SU-DHL-6 (cell line): ENCODE data around the gene TEX101.

ENCODE experiments used
- H2AFZ ChIP-seq: fragments of 200-600 bp; sonication (generic); 2 replicates; pipeline ENCODE4 v1.6.1; 2014; ENCODE audit warnings: low read depth, mild to moderate bottlenecking, moderate library complexity, mixed read lengths, antibody characterized with exemption, low read length; ENCODE audit not compliant: severe bottlenecking
- H3F3A ChIP-seq: fragments of 200-600 bp; shearing (Covaris generic); 2 replicates; pipeline ENCODE4 v1.6.0; 2016; ENCODE audit warnings: antibody characterized with exemption, mild to moderate bottlenecking; ENCODE audit not compliant: insufficient read depth
- H3K27ac ChIP-seq: fragments of 200-600 bp; sonication (generic); 2 replicates; pipeline ENCODE4 v1.5.1; 2016; ENCODE audit warnings: low read depth, mild to moderate bottlenecking, low read length, moderate library complexity, mixed read lengths
- H3K27me3 ChIP-seq: fragments of 200-600 bp; sonication (generic), shearing (Covaris generic); 2 replicates; pipeline ENCODE4 v1.6.0; 2014; ENCODE audit warnings: mild to moderate bottlenecking, low read length
- H3K36me3 ChIP-seq: fragments of 200-600 bp; sonication (generic); 2 replicates; pipeline ENCODE4 v1.6.1; 2014; ENCODE audit warnings: mild to moderate bottlenecking, low read length, mixed read lengths
- H3K4me2 ChIP-seq: fragments of 300-600, 200-600 bp; shearing (Covaris generic), sonication (generic); 2 replicates; pipeline ENCODE4 v1.6.0; 2014; ENCODE audit warnings: low read length, low read depth, mild to moderate bottlenecking; ENCODE audit not compliant: poor library complexity, severe bottlenecking
- H3K4me3 ChIP-seq: fragments of 200-600 bp; sonication (generic); 2 replicates; pipeline ENCODE4 v1.5.1; 2014; ENCODE audit warnings: antibody characterized with exemption, low read length, mild to moderate bottlenecking, mixed read lengths; ENCODE audit not compliant: insufficient read depth, poor library complexity, severe bottlenecking
- H3K79me2 ChIP-seq: fragments of 200-600 bp; sonication (generic); 2 replicates; pipeline ENCODE4 v1.6.1; 2014; ENCODE audit warnings: mild to moderate bottlenecking, low read length, moderate library complexity; ENCODE audit not compliant: insufficient read depth
- H3K9ac ChIP-seq: fragments of 200-600 bp; sonication (generic); 2 replicates; pipeline ENCODE4 v1.7.0; 2014; ENCODE audit warnings: mild to moderate bottlenecking, low read length
- H3K9me2 ChIP-seq: fragments of 200-600 bp; sonication (generic); replicated peaks from 2 replicates; pipeline ENCODE4 v1.6.1; 2014; ENCODE audit warnings: low read length; ENCODE audit not compliant: insufficient read depth
- H3K9me3 ChIP-seq: fragments of 200-600 bp; sonication (generic); 2 replicates; pipeline ENCODE4 v1.6.1; 2014; ENCODE audit warnings: low read length, mixed read lengths; ENCODE audit not compliant: insufficient read depth
- H4K20me1 ChIP-seq: fragments of 200-600 bp; sonication (generic); 2 replicates; pipeline ENCODE4 v1.6.1; 2014; ENCODE audit warnings: low read depth, mild to moderate bottlenecking, antibody characterized with exemption, low read length, moderate library complexity, mixed read lengths
- CTCF ChIP-seq: fragments of 200-600 bp; sonication (generic); IDR thresholded peaks from one replicate; pipeline ENCODE4 v1.5.1; 2017; ENCODE audit warnings: antibody characterized with exemption, mild to moderate bottlenecking, low read length, moderate library complexity; ENCODE audit not compliant: insufficient read depth, poor library complexity, severe bottlenecking
- EZH2phosphoT487 ChIP-seq: fragments of 200-600 bp; sonication (generic), shearing (Covaris generic); conservative IDR thresholded peaks from 2 replicates; pipeline ENCODE4 v1.6.1; 2018; ENCODE audit warnings: mild to moderate bottlenecking, antibody characterized with exemption, low read length, moderate library complexity, mixed read lengths

The TEX101 gene

GRCh38 chr19:43462383-43462782, 47.7 kb downstream of the TEX101 start:
- Histone ChIP-seq H3K9me3 (no peaks in the 10 kb centered on the region), H3K9ac (no peak overlapping the region), H3K9me2 (no peaks in the 10 kb centered on the region), H3K36me3 (no peaks in the 10 kb centered on the region), H2AFZ (no peak overlapping the region), H3K79me2 (no peaks in the 10 kb centered on the region), H3F3A (no peaks in the 10 kb centered on the region), H3K27ac (no peak overlapping the region), H3K4me2 (no peak overlapping the region), H4K20me1 (no peaks in the 10 kb centered on the region), H3K4me3 (no peak overlapping the region), H3K27me3 (no peaks in the 10 kb centered on the region)
- TF ChIP-seq EZH2phosphoT487 (no peak), CTCF (no peak)

GRCh38 chr19:43462785-43463380, 48.2 kb downstream of the TEX101 start:
- Histone ChIP-seq H2AFZ (no peak overlapping the region), H3K27me3 (no peaks in the 10 kb centered on the region)

GRCh38 chr19:43463381-43464133, 48.9 kb downstream of the TEX101 start:
- H4K20me1 ChIP-seq, result no peaks in the 10 kb centered on the region
- no peak overlapping the region for H3K27ac ChIP-seq
- no peaks in the 10 kb centered on the region for H3K27me3 ChIP-seq
- no peaks in the 10 kb centered on the region for H3K9me2 ChIP-seq
- no peaks in the 10 kb centered on the region for H3K9me3 ChIP-seq
- H3K79me2 ChIP-seq, result no peaks in the 10 kb centered on the region
- no peaks in the 10 kb centered on the region for H3K36me3 ChIP-seq
- peak overlapping the region; percentile 67 for H2AFZ ChIP-seq
- H3K4me3 ChIP-seq, result peak overlapping the region; percentile 50
- H3F3A ChIP-seq, result no peaks in the 10 kb centered on the region
- H3K9ac ChIP-seq, result peak overlapping the region; percentile 22; the same call in 1 of the 2 replicates
- peak overlapping the region; percentile 44 for H3K4me2 ChIP-seq
- TF ChIP-seq CTCF, result no peak
- TF ChIP-seq EZH2phosphoT487, result no peak

More at GRCh38 chr19:43462785-43463380, 48.2 kb downstream of the TEX101 start:
- H3F3A ChIP-seq, result no peaks in the 10 kb centered on the region
- no peaks in the 10 kb centered on the region for H4K20me1 ChIP-seq
- no peaks in the 10 kb centered on the region for H3K9me2 ChIP-seq
- no peaks in the 10 kb centered on the region for H3K36me3 ChIP-seq
- no peak overlapping the region for H3K27ac ChIP-seq
- H3K9me3 ChIP-seq, result no peaks in the 10 kb centered on the region
- no peak overlapping the region for H3K4me3 ChIP-seq
- TF ChIP-seq CTCF (no peak), EZH2phosphoT487 (no peak)
- no peak overlapping the region for H3K4me2 ChIP-seq
- H3K9ac ChIP-seq, result no peak overlapping the region
- H3K79me2 ChIP-seq, result no peaks in the 10 kb centered on the region
